ENCODE measurements around the gene SLIT3. TPM values are rescaled to one million over a fixed set of nuclear protein-coding genes. Genes with fewer than 3 reads are reported as not detected.

SLIT3 gene
- total RNA-seq, 2 experiments from 2014 or later = 5.4 to 7.3 TPM

GRCh38 chr5:169080448-169080911 lies 220.5 kb downstream of the SLIT3 start:
- DNase-seq (no peak), ATAC-seq (no peak)
- H3K4me1 Mint-ChIP-seq = no peaks in the 10 kb centered on the region
- POLR2A ChIA-PET = no interaction called here
- CTCF ChIA-PET = interaction anchor here (1.1 kb wide), 1 partner anchor 8 kb away, joined by 3 read pairs; no protein-coding TSS in a partner anchor
- intact Hi-C loops (cut with DNase I, micrococcal nuclease) = no loop called here
- H3K9me3 Mint-ChIP-seq (ENCODE audit: low read depth) = no peaks in the 10 kb centered on the region
- no peak overlapping the region for H3K4me3 Mint-ChIP-seq
- no peak overlapping the region for H3K27ac Mint-ChIP-seq
- no peaks in the 10 kb centered on the region for H3K27me3 Mint-ChIP-seq
- H3K36me3 Mint-ChIP-seq (ENCODE audit: low read depth) = no peaks in the 10 kb centered on the region

GRCh38 chr5:169079697-169080096 lies 221.2 kb downstream of the SLIT3 start:
- no peak for DNase-seq
- Mint-ChIP-seq H3K27ac (peak overlapping the region; percentile 22), H3K36me3 (ENCODE audit: low read depth) (no peaks in the 10 kb centered on the region), H3K9me3 (ENCODE audit: low read depth) (no peaks in the 10 kb centered on the region), H3K27me3 (no peaks in the 10 kb centered on the region), H3K4me3 (no peak overlapping the region), H3K4me1 (no peaks in the 10 kb centered on the region)
- ATAC-seq = no peak
- ChIA-PET CTCF (interaction anchor here (1.1 kb wide), 1 partner anchor 7 kb away, joined by 3 read pairs; no protein-coding TSS in a partner anchor), POLR2A (no interaction called here)
- intact Hi-C loops (cut with DNase I, micrococcal nuclease) = no loop called here

- no peak overlapping the region for H3K4me3 Mint-ChIP-seq
- ChIA-PET CTCF (interaction anchor here (0.6 kb wide), 1 partner anchor 166 kb away, joined by 3 read pairs; no protein-coding TSS in a partner anchor), POLR2A (no interaction called here)
- no peaks in the 10 kb centered on the region for H3K36me3 Mint-ChIP-seq (ENCODE audit: low read depth)
- intact Hi-C loops (cut with DNase I, micrococcal nuclease) = no loop called here
- H3K27ac Mint-ChIP-seq = no peak overlapping the region
- no peaks in the 10 kb centered on the region for H3K9me3 Mint-ChIP-seq (ENCODE audit: low read depth)
- no peak for DNase-seq
- ATAC-seq = no peak
- no peaks in the 10 kb centered on the region for H3K4me1 Mint-ChIP-seq
- H3K27me3 Mint-ChIP-seq = peaks cover 6% of the 10 kb centered on the region
Observed at GRCh38 chr5:169074839-169075238, 226.1 kb downstream of the SLIT3 start.

GRCh38 chr5:169072233-169072632 lies 228.7 kb downstream of the SLIT3 start:
- ATAC-seq (no peak), DNase-seq (no peak)
- Mint-ChIP-seq H3K4me1 (no peaks in the 10 kb centered on the region), H3K9me3 (ENCODE audit: low read depth) (no peaks in the 10 kb centered on the region), H3K4me3 (no peak overlapping the region), H3K27me3 (peaks cover 10% of the 10 kb centered on the region), H3K36me3 (ENCODE audit: low read depth) (no peaks in the 10 kb centered on the region), H3K27ac (no peak overlapping the region)
- ChIA-PET POLR2A (no interaction called here), CTCF (interaction anchor here (0.6 to 1.0 kb wide), 2 partner anchors 8 to 463 kb away, joined by 3 read pairs; no protein-coding TSS in a partner anchor)
- intact Hi-C loops (cut with DNase I, micrococcal nuclease) = no loop called here

GRCh38 chr5:169070413-169070812 lies 230.5 kb downstream of the SLIT3 start:
- DNase-seq (no peak), ATAC-seq (no peak)
- no peak overlapping the region for H3K4me3 Mint-ChIP-seq
- H3K4me1 Mint-ChIP-seq = no peaks in the 10 kb centered on the region
- H3K9me3 Mint-ChIP-seq (ENCODE audit: low read depth) = no peaks in the 10 kb centered on the region
- no peak overlapping the region for H3K27ac Mint-ChIP-seq
- peaks cover 12% of the 10 kb centered on the region for H3K27me3 Mint-ChIP-seq
- ChIA-PET CTCF (no interaction called here), POLR2A (no interaction called here)
- intact Hi-C loops (cut with DNase I, micrococcal nuclease) = no loop called here
- no peaks in the 10 kb centered on the region for H3K36me3 Mint-ChIP-seq (ENCODE audit: low read depth)

GRCh38 chr5:169067751-169068173 lies 233.2 kb downstream of the SLIT3 start:
- H3K36me3 Mint-ChIP-seq (ENCODE audit: low read depth) = no peaks in the 10 kb centered on the region
- H3K4me3 Mint-ChIP-seq = no peak overlapping the region
- POLR2A ChIA-PET = no interaction called here
- CTCF ChIA-PET = no interaction called here
- H3K4me1 Mint-ChIP-seq = no peaks in the 10 kb centered on the region
- no peak for ATAC-seq
- no peak for DNase-seq
- H3K27me3 Mint-ChIP-seq = peaks cover 23% of the 10 kb centered on the region
- H3K27ac Mint-ChIP-seq = no peak overlapping the region
- no peaks in the 10 kb centered on the region for H3K9me3 Mint-ChIP-seq (ENCODE audit: low read depth)
- intact Hi-C loops (cut with DNase I, micrococcal nuclease) = no loop called here

DNA sequence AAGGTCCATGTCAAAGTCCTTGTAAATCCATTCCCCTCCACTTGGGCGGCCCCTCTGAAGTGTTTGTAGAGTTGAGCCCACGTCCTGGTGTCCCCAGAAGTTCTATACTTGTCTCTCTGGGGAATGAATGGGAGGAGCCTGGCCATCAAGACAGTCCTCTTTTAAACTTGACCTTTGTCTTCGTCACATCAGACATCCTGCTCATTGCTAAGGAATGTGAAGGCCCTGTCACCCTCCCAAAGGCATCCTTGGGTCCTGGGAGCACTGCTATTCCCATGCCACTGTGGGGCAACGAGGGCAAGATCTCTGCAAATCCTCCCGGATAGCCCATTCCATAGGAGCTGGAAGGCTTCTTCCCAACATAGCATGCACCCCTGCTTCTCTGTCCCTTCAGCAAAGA lies 235.5 kb downstream of the SLIT3 start:
- ChIA-PET POLR2A (no interaction called here), CTCF (no interaction called here)
- no peak for ATAC-seq
- Mint-ChIP-seq H3K9me3 (ENCODE audit: low read depth) (no peaks in the 10 kb centered on the region), H3K27ac (no peak overlapping the region), H3K36me3 (ENCODE audit: low read depth) (no peaks in the 10 kb centered on the region), H3K27me3 (peaks cover 21% of the 10 kb centered on the region), H3K4me1 (no peaks in the 10 kb centered on the region), H3K4me3 (no peak overlapping the region)
- intact Hi-C loops (cut with DNase I, micrococcal nuclease) = no loop called here
- no peak for DNase-seq

GRCh38 chr5:169064093-169064492 lies 236.8 kb downstream of the SLIT3 start:
- DNase-seq = no peak
- ATAC-seq = no peak
- Mint-ChIP-seq H3K27me3 (peaks cover 17% of the 10 kb centered on the region), H3K4me3 (no peak overlapping the region), H3K36me3 (ENCODE audit: low read depth) (no peaks in the 10 kb centered on the region), H3K9me3 (ENCODE audit: low read depth) (no peaks in the 10 kb centered on the region), H3K4me1 (no peaks in the 10 kb centered on the region), H3K27ac (no peak overlapping the region)
- intact Hi-C loops (cut with DNase I, micrococcal nuclease) = no loop called here
- ChIA-PET POLR2A (no interaction called here), CTCF (no interaction called here)

- no peak overlapping the region for H3K4me3 Mint-ChIP-seq
- H3K27me3 Mint-ChIP-seq = peaks cover 16% of the 10 kb centered on the region
- POLR2A ChIA-PET = no interaction called here
- intact Hi-C loops (cut with DNase I, micrococcal nuclease) = no loop called here
- ATAC-seq (no peak), DNase-seq (no peak)
- CTCF ChIA-PET = no interaction called here
- no peak overlapping the region for H3K27ac Mint-ChIP-seq
- H3K36me3 Mint-ChIP-seq (ENCODE audit: low read depth) = no peaks in the 10 kb centered on the region
- H3K4me1 Mint-ChIP-seq = no peaks in the 10 kb centered on the region
- H3K9me3 Mint-ChIP-seq (ENCODE audit: low read depth) = no peaks in the 10 kb centered on the region
Observed at GRCh38 chr5:169063316-169063953, 237.5 kb downstream of the SLIT3 start.

- Mint-ChIP-seq H3K9me3 (ENCODE audit: low read depth) (no peaks in the 10 kb centered on the region), H3K4me3 (no peak overlapping the region), H3K27ac (no peak overlapping the region), H3K27me3 (peaks cover 18% of the 10 kb centered on the region), H3K4me1 (no peaks in the 10 kb centered on the region), H3K36me3 (ENCODE audit: low read depth) (no peaks in the 10 kb centered on the region)
- POLR2A ChIA-PET = no interaction called here
- CTCF ChIA-PET = no interaction called here
- DNase-seq = no peak
- no peak for ATAC-seq
- intact Hi-C loops (cut with DNase I, micrococcal nuclease) = no loop called here
Observed at GRCh38 chr5:169062690-169063089, 238.2 kb downstream of the SLIT3 start.

- ChIA-PET POLR2A (no interaction called here), CTCF (no interaction called here)
- Mint-ChIP-seq H3K4me1 (no peaks in the 10 kb centered on the region), H3K36me3 (ENCODE audit: low read depth) (no peaks in the 10 kb centered on the region), H3K27ac (no peak overlapping the region), H3K27me3 (peaks cover 10% of the 10 kb centered on the region), H3K4me3 (no peak overlapping the region), H3K9me3 (ENCODE audit: low read depth) (no peaks in the 10 kb centered on the region)
- DNase-seq (no peak), ATAC-seq (no peak)
- intact Hi-C loops (cut with DNase I, micrococcal nuclease) = no loop called here
Observed at GRCh38 chr5:169054506-169054905, 246.4 kb downstream of the SLIT3 start.

DNA sequence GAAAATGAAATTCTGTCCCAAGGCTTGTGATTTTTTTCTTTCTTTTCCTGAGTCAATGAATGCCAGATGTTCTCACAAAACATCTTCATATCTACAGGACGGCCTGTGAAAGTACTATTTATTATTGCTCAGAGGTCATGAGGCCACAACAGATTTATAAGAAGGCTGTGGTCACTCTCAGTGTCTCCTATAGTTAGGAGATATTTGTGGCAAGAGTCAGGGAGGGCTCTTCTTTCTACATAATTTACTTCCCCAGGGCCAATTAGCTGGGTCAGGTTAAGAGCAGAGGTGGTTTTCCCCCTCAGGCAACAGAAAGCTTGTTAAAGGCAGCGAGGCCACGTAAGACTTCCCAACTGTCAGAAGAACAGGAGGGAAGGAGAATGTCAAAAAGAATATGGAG lies 248.7 kb downstream of the SLIT3 start:
- no peak for DNase-seq
- Mint-ChIP-seq H3K4me1 (no peaks in the 10 kb centered on the region), H3K9me3 (ENCODE audit: low read depth) (no peaks in the 10 kb centered on the region), H3K27ac (no peak overlapping the region), H3K27me3 (peaks cover 8% of the 10 kb centered on the region), H3K36me3 (ENCODE audit: low read depth) (no peaks in the 10 kb centered on the region), H3K4me3 (no peak overlapping the region)
- ChIA-PET CTCF (interaction anchor here (0.8 kb wide), 1 partner anchor 115 kb away, joined by 3 read pairs; no protein-coding TSS in a partner anchor), POLR2A (interaction anchor here (0.6 kb wide), 2 partner anchors 104 to 607 kb away, joined by 3 to 7 read pairs; no protein-coding TSS in a partner anchor)
- intact Hi-C loops (cut with DNase I, micrococcal nuclease) = no loop called here
- no peak for ATAC-seq

All from activated CD4-positive, alpha-beta T cell treated with anti-CD3 and anti-CD28 coated beads for 36 hours (primary cell).